Activated CD8-positive, alpha-beta memory T cell treated with anti-CD3 and anti-CD28 coated beads, Interleukin-2, amount 50 U/mL, for 1 hour (primary cell): ENCODE results near the gene PCDHGA2.
A peak's percentile ranks its signal among the peaks of the same experiment; 100 is the strongest.
"Not testable (repeated sequence)": the region's sequence is repeated elsewhere in the genome, so short reads cannot be mapped to it uniquely, and the experiment has no call there.

ENCODE experiments used
- DNase-seq: peaks from one replicate; pipeline ENCODE4 v3.0.0-alpha.2; 2020; ENCODE audit errors: extremely low read depth

Gene PCDHGA2

DNA sequence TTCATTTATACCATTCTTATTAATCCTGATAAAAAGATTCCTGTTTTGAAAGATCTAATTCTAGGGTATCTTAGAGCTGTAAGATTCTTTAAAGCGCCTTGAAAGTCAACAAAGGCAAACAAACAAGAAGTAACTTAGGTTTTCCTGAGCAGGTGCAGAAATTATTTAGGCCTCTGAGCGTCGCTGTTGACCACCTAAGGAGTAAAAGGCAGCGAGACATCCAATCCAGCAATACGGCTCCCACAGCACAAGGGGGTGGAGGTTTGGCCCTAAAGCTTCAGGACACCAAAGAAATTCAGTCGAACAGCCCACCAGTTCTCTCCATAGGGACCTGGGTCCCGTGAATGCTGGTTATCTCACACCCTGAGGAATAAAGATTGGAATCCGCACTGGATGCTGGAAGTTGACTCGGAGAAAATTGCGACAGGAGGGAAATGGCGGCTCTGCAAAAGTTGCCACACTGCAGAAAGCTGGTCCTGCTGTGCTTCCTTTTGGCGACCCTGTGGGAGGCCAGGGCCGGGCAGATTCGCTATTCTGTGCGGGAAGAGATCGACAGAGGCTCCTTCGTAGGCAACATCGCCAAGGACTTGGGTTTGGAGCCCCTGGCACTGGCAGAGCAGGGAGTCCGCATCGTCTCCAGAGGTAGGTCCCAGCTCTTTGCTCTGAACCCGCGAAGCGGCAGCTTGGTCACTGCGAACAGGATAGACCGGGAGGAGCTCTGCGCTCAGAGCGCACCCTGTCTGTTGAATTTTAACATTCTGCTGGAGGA lies at the start of gene PCDHGA2:
Gene PCDHGA2, plus strand, starts transcription at position 223 of the 769 bp plus-strand sequence.
- DNase-seq = no peak

DNA sequence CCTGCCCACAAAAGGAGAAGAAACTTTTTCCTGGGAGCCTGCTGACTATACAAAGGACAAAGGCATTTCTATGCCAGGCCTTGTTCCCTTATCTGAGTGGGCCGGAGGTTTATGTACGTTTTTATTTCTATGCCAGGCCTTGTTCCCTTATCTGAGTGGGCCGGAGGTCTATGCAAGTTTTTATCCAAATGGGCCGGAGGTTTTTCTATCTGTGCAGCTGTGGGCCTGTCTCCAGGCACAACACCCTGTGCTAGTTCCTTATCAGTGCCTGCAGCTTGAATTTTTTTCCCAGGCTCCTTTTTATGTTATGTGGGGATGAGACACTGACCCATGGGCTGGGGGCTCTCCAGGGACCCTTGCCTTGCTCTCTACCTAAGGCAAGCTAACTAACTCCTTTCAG lies 40.2 kb upstream of the PCDHGA2 start:
- DNase-seq = no peak

DNA sequence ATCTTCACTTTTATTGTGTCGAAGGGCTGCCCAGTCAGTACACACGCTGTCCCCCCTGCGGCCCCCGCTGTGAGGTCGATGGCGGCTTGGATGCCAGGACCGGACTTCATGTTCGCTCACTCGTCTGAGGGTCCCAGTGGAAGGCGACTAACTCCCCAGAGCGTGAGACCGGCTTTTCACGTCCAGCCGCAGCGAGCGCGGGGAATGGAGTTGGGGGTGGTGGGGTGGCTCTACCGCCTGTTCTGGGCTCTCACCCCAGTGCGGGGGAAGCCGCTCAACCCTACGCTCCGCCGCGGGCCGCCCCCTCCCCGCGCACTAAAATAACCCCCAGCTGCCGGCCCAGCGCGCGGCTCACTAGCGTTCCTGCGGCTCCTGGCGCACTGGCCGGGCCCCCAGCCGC lies 34.8 kb upstream of the PCDHGA2 start, which contains the start of gene SLC25A2:
Gene SLC25A2, minus strand, starts transcription at position 294 of the 400 bp plus-strand sequence. Its CDS starts 184 bp downstream, at position 110.
- DNase-seq = no peak

DNA sequence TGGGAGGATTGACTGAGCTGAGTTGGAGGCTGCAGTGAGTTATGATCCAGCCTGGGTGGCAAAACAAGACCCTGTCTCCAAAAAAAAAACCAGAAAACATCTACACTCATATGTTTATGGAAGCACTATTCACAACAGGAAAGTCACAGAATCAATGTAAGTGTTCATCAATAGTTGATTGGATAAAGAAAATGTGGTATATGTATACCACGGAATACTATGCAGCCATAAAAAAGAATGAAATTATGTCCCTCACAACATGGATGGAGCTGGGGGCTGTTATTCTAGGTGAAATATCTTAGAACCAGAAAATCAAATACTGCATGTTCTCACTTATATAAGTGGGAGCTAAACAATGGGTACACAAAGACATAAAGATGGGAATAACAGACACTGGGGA lies 31.9 kb upstream of the PCDHGA2 start:
- DNase-seq = no peak

DNA sequence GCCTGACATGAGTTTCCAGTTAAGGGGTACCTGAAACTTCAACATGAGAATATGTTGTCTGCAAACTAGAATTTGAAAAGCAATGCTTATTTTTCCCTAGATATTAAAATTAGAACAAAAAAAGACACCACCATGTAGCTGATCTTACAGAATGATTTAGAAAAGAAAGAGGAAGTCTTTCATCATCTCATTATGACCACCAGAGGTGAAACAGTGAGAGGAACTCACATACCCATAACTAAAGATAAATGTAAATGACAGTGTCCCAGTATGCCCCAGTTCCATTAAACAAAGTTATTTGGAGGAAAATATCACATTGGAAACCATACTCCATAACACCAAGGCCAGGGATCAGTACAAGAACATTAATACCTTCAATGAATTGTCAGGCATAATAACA lies 24.8 kb upstream of the PCDHGA2 start:
- DNase-seq = no peak

DNA sequence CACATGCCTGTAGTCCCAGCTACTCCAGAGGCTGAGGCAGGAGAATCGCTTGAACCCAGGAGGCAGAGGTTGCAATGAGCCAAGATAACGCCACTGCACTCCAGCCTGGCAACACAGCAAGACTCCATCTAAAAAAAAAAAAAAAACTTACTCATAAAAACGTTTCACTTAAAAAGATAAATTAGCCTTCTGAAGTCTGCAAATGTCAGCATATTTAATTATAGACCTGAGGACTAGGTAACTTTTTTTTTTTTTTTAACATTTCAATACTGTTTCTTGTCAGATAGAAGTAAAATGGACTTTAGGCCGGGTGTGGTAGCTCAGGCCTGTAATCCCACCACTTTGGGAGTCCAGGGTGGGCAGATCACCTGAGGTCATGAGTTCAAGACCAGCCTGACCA lies 21.6 kb upstream of the PCDHGA2 start:
- not testable (repeated sequence) for DNase-seq

DNA sequence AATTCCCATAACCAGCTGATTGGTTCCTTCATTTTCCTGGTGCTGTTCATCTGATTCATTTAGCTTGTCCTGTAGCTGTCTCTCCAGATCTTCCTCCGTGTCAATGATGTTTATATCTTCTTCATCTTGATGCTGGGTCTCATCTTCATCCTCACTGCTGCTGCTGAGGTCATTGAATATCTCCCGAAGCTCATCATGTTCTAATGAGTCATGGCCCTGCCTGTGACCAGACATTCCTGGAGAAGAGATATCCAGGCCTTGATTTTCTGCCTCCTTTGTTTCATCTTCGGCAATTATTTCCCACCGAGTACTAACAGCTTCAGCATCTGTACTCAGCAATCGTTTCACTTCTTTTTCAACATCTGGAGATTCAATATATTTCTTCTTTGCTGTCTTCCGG lies 19.4 kb upstream of the PCDHGA2 start:
- DNase-seq = no peak

DNA sequence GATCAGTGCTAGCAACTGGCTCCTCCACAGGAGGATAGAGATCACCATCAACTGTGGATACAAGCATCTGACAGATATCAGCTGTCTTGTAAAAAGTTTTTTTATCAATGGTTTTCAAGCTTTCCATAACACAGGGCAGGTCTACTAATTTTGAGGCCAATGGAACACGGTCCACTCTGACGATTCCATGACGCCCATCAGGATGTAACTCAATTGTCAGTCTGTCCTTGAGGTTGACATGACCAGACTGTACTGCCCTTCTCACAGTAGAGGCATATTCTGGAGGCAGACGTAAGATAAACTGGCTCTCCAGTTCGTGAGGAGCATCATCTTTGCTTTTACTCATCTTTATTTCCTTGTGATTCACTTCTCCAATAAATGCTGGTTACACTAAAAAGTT lies 18.9 kb upstream of the PCDHGA2 start:
- DNase-seq = no peak

DNA sequence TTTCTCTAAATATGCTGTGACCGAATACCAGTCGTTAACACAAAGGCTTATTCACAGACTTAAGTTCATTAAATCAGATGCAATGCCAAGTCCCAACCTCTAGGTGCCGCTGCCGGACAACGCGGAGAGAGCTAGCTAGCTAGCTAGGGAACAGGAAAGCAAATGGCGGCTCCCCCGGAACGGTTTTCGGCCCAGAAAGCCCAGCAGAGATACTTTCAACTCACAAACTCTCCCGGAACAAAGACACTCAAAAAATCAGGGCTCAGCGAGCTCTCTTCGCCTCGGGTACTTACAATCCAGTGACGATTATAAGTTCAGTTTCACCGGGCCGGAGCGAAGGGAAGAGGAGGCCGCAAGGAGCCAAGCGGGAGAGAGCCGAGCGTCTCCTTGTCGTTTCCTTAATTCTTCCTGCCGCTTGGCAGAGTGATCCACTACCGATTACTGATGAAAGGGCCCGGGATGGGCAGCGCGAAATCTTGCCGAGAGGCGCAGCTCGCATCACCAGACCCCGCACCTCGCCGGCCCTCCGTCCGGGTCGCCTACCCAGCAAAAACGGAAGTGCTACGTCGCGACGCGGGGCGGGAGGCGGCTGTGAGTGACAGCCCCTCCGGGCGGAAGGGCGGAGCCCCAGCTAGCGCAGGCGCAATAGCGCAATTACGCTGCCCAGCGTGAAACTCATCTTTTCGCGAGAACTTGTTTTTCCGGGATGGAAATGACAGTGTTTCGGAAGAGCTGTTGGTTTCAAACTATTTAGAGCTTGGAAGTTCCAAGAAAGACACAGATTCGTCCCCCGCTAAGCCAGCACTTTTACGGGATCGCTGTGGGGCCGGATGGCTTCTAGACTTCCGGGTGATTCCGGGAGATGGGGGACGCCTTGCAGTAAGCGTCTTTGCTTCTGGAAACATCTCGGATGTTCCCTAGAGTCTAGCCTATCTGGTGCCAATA lies 18.1 kb upstream of the PCDHGA2 start, which contains the start of gene TAF7:
Gene TAF7, minus strand, starts transcription at position 560 of the 945 bp plus-strand sequence. CDS start 740 bp downstream, outside the sequence.
- peak; percentile 68 for DNase-seq

DNA sequence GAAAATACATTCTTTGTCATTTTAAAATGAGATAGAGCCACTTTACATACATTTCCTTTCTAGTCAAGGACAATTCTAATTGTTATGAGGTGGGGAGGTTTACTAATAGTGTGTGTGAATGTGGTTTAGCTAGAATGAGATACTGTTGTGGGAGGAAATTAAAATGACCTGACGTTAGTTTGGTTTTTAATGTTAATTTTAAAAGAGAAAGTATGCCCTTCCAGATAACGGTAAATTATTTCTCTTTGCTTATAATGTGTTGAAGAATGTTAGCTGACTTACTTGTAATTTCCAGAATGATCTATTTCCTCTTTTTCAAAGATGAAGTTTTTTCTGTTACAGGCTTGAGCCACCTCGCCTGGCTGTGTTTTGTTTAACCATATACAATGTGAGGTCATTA lies 16.3 kb upstream of the PCDHGA2 start:
- DNase-seq = no peak

DNA sequence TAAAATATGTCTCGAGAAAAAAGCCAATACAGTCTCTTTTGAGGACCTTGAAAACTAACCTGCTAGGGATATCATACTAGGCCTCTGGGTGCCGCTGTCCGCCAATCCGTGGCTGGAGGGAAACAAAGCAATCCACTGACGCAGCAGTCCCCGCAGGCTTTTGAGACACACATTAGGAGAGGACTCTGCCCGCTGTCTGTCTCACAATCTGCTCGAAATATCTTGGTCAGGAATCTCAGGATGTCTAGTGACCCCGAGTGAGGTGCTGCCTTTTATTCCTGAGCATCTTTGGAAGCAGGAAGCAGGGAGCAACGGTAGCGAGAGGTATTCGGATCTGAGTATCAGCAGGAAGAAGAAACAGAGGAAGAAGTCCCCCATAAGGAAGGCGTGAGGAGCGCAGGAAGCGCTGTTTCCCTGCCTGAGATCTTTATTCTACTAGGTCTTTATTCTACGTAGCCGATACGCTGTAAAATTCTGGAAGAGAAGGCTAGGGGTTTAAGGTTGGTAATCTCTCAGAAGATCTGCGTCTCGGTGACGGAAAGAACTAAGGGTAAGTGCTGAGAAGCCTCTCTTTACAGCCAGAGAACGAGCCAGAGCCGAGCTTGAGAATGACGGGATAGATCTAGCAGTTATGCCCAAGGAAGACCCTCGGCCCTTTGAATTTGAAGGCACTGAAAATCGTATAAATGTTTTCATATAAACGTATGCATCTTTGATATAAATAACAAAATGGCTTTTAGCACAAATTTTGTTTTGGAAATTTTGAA lies 12.3 kb upstream of the PCDHGA2 start:
- no peak for DNase-seq

DNA sequence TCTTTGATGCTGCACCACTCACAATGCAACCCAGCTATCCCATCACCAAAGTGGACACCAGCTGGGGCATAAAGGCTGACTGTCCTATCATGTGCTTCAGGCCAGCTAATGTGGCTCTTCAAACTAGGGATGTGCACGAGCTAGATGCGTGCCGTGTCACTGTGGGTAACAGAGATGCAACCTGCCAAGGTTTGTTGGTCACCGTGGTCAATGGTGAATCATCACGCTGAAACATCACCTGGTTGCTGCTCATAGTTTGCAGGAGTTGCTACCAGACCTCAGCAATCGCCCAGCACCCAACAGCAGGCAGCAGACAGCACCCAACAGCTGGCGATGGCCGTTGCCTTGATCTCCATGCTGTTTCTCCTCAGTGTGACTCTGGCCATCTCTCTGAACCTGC lies 10.3 kb upstream of the PCDHGA2 start:
- no peak for DNase-seq

DNA sequence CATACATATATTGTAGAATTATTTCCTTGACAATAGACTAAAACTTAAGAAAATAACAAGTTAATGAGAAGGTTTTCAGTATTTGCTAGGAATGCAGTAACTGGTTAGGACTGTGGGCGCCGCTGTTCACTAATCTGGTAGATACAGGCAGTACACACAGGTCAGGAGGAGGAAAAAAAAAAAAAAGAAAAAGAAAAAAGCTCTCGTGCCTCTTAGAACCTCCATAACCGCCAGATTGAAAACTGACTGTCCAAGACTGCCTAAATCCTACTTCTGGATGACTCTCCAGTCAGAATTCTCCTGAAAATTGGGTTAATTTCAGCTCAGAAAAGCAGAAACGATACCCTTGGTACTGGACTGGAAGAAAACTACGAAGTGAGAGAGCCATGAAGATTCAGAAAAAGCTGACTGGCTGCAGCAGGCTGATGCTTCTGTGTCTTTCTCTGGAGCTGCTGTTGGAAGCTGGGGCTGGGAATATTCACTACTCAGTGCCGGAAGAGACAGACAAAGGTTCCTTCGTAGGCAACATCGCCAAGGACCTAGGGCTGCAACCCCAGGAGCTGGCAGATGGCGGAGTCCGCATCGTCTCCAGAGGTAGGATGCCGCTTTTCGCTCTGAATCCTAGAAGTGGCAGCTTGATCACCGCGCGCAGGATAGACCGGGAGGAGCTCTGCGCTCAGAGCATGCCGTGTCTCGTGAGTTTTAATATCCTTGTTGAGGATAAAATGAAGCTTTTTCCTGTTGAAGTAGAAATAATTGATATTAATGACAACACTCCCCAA lies 8.1 kb upstream of the PCDHGA2 start, which contains the start of gene PCDHGA1:
Gene PCDHGA1, plus strand, starts transcription at position 216 of the 782 bp plus-strand sequence.
- no peak for DNase-seq

DNA sequence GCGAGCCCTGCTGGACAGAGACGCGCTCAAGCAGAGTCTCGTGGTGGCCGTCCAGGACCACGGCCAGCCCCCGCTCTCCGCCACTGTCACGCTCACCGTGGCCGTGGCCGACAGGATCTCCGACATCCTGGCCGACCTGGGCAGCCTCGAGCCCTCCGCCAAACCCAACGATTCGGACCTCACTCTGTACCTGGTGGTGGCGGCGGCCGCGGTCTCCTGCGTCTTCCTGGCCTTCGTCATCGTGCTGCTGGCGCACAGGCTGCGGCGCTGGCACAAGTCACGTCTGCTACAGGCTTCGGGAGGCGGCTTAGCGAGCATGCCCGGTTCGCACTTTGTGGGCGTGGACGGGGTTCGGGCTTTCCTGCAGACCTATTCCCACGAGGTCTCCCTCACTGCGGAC lies 6.0 kb upstream of the PCDHGA2 start:
- not testable (repeated sequence) for DNase-seq

DNA sequence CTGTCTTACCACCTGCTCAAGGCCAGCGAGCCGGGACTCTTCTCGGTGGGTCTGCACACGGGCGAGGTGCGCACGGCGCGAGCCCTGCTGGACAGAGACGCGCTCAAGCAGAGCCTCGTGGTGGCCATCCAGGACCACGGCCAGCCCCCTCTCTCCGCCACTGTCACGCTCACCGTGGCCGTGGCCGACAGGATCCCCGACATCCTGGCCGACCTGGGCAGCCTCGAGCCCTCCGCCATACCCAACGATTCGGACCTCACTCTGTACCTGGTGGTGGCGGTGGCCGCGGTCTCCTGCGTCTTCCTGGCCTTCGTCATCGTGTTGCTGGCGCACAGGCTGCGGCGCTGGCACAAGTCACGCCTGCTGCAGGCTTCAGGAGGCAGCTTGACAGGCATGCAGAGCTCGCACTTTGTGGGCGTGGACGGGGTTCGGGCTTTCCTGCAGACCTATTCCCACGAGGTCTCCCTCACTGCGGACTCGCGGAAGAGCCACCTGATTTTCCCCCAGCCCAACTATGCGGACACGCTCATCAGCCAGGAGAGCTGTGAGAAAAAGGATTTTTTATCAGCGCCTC lies 2.3 kb downstream of the PCDHGA2 start:
- not testable (repeated sequence) for DNase-seq

DNA sequence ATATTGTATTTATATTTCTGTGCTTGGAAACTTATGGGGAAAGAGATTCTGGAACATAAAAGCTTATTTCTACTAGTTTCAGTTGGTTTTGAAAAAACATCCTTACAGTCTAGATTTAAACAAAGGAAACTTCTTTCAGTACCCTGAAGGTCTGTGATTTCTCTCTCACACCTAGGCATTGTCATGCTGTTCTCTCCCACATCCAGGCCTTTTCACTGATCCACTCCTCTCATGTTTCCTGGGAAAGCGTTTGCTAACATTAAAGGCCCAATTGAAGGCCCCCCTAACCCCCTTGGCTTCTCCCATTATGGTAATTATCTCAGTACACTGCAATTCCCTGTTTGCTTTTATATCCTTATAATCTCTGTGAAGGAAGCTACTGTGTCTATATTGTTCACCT lies 4.2 kb downstream of the PCDHGA2 start:
- DNase-seq = no peak

DNA sequence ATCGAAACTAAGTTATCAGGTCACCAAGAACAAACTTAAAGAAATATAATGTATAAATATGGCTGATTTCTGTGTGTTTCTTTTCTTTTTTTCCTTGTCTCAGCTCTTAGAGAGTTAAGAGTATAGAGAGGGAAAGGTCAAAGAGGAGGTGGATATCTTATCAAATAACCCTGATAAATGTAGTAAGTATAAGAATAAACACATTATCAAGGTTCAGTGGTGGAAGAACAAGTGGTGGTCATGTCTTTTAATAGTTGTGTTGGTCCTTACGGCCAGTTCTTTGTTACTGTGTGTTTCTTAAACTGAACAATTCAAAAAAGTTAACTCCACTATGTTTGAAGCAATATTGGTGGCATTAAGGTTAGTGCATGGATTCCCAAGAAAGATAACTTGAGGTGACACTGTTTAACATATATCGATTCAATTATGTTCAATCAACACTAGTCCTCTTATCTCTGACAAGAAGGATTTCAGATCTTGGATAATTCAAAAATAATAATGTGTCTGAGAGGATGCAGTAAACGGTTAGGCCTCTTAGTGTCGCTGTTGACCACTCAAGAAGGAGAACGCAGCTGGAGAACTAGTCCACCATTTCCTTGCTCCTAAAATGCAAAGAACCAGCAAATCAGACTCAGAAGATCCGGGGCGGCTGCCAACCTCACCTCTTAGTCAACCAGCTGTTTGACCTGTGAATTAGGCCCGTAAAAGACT lies 4.8 kb downstream of the PCDHGA2 start, which contains the start of gene PCDHGA3:
Gene PCDHGA3, plus strand, starts transcription at position 588 of the 711 bp plus-strand sequence. CDS start 205 bp downstream, outside the sequence.
- no peak for DNase-seq

DNA sequence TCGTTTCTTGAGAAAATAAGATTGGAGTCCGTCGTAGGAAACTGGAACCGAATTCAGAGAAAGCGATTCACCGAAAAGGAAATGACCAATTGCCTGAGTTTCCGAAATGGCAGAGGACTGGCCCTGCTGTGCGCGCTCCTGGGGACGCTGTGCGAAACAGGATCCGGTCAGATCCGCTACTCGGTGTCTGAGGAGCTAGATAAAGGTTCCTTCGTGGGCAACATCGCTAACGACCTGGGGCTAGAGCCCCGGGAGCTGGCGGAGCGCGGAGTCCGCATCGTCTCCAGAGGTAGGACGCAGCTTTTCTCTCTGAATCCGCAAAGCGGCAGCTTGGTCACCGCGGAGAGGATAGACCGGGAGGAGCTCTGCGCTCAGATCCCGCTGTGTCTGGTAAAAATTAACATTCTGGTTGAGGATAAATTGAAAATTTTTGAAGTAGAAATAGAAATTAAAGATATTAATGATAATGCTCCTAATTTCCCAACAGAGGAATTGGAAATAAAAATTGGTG lies 5.4 kb downstream of the PCDHGA2 start:
- DNase-seq = no peak

DNA sequence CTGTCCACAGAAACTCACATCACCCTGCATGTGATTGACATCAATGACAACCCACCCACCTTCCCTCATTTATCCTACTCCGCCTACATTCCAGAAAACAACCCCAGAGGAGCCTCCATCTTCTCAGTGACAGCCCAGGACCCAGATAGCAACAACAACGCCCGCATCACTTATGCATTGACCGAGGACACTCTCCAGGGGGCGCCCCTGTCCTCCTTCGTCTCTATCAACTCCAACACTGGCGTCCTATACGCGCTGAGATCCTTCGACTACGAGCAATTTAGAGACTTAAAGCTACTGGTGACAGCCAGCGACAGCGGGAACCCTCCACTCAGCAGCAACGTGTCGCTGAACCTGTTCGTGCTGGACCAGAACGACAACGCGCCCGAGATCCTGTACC lies 6.8 kb downstream of the PCDHGA2 start:
- no peak for DNase-seq
